Measurements from ENCODE around the gene VSTM2B.
A peak's percentile ranks its signal among the peaks of the same experiment; 100 is the strongest.

The VSTM2B gene

DNA sequence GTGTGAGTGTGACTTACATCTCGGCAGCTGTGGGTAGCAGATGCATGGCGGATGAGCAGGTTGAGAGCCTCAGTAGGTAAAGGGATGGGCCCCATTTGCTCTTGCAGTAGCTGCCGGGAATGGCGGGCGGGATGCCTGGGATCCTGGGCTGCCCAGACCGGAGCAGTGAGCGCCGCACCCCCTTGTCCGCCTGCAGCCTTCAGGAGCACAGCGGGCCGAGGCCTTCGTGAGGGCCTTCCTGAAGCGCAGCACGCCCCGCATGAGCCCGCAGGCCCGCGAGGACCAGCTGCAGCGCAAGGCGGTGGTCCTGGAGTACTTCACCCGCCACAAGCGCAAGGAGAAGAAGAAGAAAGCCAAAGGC is 84.4 kb downstream of the VSTM2B start:
- Histone ChIP-seq H3K4me3 (no peak overlapping the region), H3K27ac (no peak overlapping the region)

DNA sequence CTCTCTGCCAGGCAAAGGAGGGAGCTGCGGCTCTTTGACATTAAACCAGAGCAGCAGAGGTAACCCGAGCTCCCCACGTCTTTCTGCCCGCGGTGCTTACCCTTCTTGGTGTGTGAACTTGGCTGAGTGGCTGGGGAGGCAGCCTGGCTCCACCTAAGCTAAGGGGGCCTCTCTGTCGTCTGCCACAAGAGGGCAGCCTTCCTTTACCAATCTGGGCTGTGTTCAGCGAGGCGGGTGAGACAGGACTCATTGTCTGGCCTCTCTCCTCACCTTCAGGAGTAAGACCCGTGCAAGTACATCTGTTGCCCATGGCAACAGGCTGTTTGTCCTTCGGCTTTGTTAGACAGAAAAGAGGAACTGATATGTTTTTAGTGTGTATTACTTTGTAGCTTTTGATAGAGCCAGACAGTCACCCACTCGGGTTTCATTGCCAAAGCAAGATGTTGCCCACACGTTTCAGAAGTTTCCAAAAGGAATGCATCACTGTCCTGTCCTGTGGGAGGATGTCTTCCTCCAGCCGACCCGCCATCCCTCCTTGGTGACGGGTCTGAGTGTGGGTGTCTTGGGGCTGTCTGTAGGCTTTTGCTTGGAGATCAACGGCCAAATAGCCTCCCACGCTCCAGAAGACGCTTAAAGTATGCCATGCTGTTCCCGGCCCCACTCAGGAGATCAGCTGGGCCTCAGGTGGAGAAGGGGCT is 84.9 kb downstream of the VSTM2B start:
- Histone ChIP-seq H3K27ac (peak overlapping the region in 1 of 21 experiments; percentile 22), H3K4me3 (no peak overlapping the region)

DNA sequence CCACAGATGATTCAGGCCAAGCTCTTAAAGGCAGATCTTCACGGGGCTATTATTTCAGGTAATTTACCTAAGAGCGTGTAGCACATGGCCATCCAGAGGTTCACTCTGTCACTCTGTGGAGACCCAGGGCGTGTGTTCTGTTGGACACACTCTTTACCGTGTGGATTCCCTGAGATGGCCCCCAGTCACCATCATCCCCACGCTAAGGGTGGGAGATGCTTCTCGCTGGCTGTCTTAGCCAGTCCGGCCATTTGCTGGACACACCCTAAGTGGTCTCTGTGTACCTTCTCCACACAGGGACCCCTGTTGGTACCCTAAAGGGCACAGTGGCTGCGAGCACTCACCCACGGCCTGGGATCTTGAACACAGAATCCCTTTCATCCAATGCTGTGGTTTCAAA is 86.3 kb downstream of the VSTM2B start:
- Histone ChIP-seq H3K4me3 (no peak overlapping the region), H3K27ac (no peak overlapping the region)

DNA sequence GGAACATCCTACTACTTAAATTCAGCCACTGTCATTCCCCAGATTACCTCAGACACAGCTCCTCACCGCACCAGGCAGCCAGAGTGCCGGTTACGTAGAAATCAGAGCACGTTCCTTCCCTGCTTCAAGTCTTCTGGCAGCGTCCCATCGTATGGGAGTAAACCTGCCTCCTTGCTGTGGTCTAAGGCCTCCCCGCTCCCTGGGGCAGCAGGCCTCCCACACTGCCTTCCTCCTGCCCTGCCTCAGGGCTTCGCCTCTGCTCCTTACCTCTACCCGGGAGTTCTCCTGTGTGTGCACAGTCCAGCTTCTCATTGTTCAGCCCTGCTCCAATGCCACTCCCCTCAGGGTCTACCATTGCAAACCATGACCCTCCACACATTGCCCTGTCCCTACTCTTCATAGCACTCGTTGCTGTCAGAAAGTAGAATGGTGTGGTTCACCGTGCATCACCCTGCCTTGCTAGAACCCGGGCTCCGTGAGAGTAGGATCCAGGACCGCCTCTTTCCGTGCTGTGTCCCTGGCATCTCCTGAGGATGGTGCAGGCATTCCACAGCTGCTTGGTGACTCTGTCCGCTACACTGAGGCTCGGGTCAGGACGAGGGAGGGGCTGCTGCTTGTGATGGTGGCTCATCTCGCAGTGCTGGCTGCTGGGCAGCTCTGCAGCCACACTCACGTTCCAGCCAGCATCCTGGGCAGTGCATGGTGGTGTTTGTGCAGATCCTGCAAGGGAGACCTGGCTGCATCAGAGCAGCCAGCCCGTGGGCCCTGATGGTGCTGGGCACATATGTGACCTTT is 87.2 kb downstream of the VSTM2B start:
- no peak overlapping the region for H3K4me3 ChIP-seq
- no peak overlapping the region for H3K27ac ChIP-seq

DNA sequence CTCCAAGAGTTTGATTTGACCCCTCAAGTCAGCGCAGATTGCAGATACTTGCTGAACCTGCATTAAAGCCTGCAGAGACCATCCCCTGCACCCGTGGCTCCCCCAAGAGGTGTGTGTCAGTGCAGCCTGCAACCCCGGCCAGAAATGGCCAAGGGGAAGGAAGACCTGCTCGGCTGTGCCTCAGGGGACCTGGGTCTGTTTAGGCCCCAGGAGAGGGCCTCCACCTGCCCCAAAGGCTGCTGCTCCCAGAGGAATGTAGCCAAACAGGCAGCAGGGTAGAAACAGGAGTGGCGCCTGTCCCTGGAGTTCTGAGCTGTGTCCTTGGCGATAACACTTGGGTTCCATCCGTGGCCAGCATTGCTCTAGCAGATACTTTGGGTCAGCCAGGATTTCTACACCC is 88.3 kb downstream of the VSTM2B start:
- no peak overlapping the region for H3K27ac ChIP-seq
- no peak overlapping the region for H3K4me3 ChIP-seq

Data from skin epidermis (tissue), 12 donors.